ENCODE measurements around the gene TCAP.

TCAP gene

DNA sequence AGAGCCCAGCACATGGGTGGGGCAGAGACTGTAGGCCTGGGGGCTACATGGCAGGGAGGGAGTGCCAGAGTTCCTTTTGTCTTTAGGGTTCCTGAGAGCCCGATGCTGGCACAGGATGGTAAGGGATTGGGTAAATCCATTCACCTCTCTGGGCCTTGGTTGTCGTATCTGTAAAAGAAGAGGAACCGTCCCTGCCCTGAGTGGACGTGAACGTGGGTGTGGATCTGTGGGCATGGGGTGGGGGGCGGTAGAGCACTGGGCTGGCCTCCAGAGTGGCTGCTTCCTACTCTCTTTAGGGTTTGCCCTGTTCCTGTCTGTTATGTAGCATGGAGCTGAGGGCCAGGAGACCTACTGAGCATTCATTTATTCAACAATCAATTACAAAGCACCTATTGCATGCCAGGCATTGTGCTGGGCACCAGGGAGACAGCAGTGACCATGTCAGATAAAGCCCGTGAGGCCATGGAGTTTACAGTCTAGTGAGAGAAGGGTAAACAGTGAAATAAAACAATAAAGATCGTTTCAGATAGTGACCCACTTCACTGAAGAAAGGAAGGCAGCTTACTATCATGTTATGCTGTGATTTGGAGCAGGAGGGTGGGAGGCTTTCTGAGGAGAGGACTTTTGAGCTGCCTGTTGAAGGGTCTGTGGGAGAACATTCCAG, 13.1 kb upstream of the TCAP start:
- WGBS (ENCODE audit: insufficient coverage, insufficient read length) = no CpG with 5 or more reads among the region's 8 CpGs
- no peaks in the 10 kb centered on the region for H3K9me3 ChIP-seq (ENCODE audit: control insufficient read depth, insufficient read depth, low read length)
- no peak overlapping the region for H3K27ac ChIP-seq (ENCODE audit: low read length)

DNA sequence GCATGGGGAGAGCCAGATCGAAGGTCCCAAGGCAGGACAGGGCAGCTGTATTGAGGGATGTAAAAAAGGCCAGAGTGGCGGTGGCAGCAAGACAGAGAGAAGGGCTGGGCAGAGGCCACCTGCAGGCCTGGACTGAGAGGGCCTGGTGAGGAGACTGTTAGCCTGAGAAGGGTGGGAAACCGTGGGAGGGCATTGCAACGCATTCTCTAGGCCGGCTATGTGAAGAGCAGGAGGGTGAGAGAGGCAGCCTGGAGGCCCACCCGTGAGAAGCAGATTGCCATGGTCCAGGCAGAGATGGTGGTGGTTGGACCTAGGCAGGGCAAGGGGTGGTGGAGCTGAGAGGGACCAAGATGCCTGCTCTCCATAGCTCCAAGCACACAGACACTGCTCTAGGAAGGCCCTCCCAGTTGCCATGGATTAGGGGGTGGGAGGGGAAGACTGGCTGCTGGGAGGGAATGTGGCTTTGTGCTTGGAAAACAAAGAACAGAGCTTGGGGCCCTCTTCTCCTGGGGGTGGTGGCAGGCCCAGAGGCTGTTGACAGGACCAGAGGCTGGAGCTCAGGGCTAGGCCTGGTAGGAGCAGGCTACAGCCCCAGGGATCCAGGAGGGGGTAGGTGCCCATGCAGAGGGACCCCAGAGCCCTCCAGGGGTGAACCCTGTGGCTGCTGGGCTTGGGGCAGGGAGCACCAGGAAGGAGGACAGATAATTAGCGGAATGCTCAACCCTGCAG, 12.4 kb upstream of the TCAP start:
- DNase-seq (ENCODE audit: low read depth, low spot score) = no peak
- no CpG with 5 or more reads among the region's 7 CpGs for WGBS (ENCODE audit: insufficient coverage, insufficient read length)
- no peak overlapping the region for H3K4me3 ChIP-seq (ENCODE audit: low read length)
- H3K27me3 ChIP-seq (ENCODE audit: control insufficient read depth, insufficient read depth, low read length) = no peaks in the 10 kb centered on the region
- H3K9me3 ChIP-seq (ENCODE audit: control insufficient read depth, insufficient read depth, low read length) = no peaks in the 10 kb centered on the region
- 0 out of 2 replicates have a peak, but pooled peaks cover 2% of the 10 kb centered on the region for H3K36me3 ChIP-seq (ENCODE audit: control insufficient read depth, insufficient read depth, low read length)
- peaks cover 17% of the 10 kb centered on the region for H3K4me1 ChIP-seq (ENCODE audit: control insufficient read depth, insufficient read depth, low read length)
- no peak overlapping the region for H3K27ac ChIP-seq (ENCODE audit: low read length)

More for the DNA sequence above, 13.1 kb upstream of the TCAP start:
- DNase-seq (ENCODE audit: low read depth, low spot score) = no peak
- H3K4me3 ChIP-seq (ENCODE audit: low read length) = no peak overlapping the region
- H3K4me1 ChIP-seq (ENCODE audit: control insufficient read depth, insufficient read depth, low read length) = peaks cover 14% of the 10 kb centered on the region
- H3K36me3 ChIP-seq (ENCODE audit: control insufficient read depth, insufficient read depth, low read length) = no peaks in the 10 kb centered on the region
- no peaks in the 10 kb centered on the region for H3K27me3 ChIP-seq (ENCODE audit: control insufficient read depth, insufficient read depth, low read length)

DNA sequence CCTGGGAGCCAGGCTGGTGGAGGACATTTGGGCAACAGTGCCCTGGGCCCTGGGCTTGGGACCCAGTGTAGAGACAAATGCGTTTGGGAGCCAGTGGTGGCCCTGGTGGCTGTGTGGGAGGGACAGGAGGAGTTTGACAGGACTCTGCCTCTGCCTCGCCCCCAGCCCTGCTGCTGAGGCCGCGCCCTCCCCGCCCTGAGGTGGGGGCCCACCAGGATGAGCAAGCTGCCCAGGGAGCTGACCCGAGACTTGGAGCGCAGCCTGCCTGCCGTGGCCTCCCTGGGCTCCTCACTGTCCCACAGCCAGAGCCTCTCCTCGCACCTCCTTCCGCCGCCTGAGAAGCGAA, 11.9 kb upstream of the TCAP start:
- H3K4me1 ChIP-seq (ENCODE audit: control insufficient read depth, insufficient read depth, low read length) = peaks cover 20% of the 10 kb centered on the region
- no peak for DNase-seq (ENCODE audit: low read depth, low spot score)
- H3K36me3 ChIP-seq (ENCODE audit: control insufficient read depth, insufficient read depth, low read length) = 0 out of 2 replicates have a peak, but pooled peaks cover 2% of the 10 kb centered on the region
- H3K9me3 ChIP-seq (ENCODE audit: control insufficient read depth, insufficient read depth, low read length) = no peaks in the 10 kb centered on the region
- WGBS (ENCODE audit: insufficient coverage, insufficient read length) = no CpG with 5 or more reads among the region's 12 CpGs
- no peak overlapping the region for H3K27ac ChIP-seq (ENCODE audit: low read length)
- no peaks in the 10 kb centered on the region for H3K27me3 ChIP-seq (ENCODE audit: control insufficient read depth, insufficient read depth, low read length)
- no peak overlapping the region for H3K4me3 ChIP-seq (ENCODE audit: low read length)

DNA sequence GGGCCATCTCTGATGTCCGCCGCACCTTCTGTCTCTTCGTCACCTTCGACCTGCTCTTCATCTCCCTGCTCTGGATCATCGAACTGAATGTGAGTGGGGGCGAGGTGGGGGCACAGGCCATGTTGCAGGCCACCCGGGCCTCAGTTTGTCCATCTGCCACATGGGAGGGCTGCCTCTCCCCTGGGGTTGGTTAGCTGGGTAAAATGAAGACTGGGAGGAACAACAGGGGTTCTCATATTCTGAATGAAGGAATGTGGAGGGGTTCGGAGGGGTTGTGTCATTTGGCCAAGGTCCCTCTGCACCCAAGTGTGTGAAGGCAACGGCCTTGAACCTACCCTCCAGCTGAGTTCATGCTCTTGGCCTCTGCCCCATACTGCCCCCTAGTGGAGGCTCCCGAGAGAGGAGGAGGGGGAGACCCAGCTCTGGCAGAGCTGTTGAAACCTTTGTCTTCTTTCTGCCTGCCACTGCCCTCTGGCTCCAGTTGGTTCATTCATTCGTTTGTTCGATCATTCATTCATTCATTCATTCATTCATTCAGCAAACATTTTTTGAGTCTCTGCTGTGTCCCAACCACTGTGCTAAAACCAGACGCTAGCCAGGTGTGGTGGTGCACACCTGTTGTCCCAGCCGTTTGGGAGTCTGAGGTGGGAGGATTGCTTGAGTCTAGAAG, 11.4 kb upstream of the TCAP start:
- Histone ChIP-seq H3K9me3 (ENCODE audit: control insufficient read depth, insufficient read depth, low read length) (no peaks in the 10 kb centered on the region), H3K27ac (ENCODE audit: low read length) (no peak overlapping the region), H3K4me1 (ENCODE audit: control insufficient read depth, insufficient read depth, low read length) (peaks cover 20% of the 10 kb centered on the region), H3K4me3 (ENCODE audit: low read length) (no peak overlapping the region), H3K36me3 (ENCODE audit: control insufficient read depth, insufficient read depth, low read length) (0 out of 2 replicates have a peak, but pooled peaks cover 2% of the 10 kb centered on the region), H3K27me3 (ENCODE audit: control insufficient read depth, insufficient read depth, low read length) (no peaks in the 10 kb centered on the region)
- no peak for DNase-seq (ENCODE audit: low read depth, low spot score)
- no CpG with 5 or more reads among the region's 14 CpGs for WGBS (ENCODE audit: insufficient coverage, insufficient read length)

DNA sequence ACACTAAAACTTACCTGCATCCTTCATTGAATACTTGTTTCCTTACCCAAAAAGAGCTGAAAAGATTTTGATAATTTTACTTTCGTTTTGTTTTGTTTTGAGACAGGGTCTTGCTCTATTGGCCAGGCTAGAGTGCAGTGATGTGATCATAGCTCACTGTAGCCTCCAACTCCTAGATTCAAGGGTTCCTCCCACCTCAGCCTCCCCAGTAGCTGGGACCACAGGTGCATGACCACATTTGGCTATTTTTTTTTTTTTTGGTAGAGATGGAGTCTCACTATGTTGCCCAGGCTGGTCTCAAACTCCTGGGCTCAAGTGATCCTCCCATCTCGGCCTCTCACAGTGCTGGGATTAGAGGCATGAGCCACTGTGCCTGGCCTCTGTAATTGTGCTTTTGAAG, 10.0 kb upstream of the TCAP start:
- Histone ChIP-seq H3K9me3 (ENCODE audit: control insufficient read depth, insufficient read depth, low read length) (no peaks in the 10 kb centered on the region), H3K27ac (ENCODE audit: low read length) (no peak overlapping the region), H3K36me3 (ENCODE audit: control insufficient read depth, insufficient read depth, low read length) (peaks cover 5% of the 10 kb centered on the region; the same call in 1 of the 2 replicates), H3K4me3 (ENCODE audit: low read length) (no peak overlapping the region), H3K4me1 (ENCODE audit: control insufficient read depth, insufficient read depth, low read length) (peaks cover 20% of the 10 kb centered on the region), H3K27me3 (ENCODE audit: control insufficient read depth, insufficient read depth, low read length) (no peaks in the 10 kb centered on the region)
- WGBS (ENCODE audit: insufficient coverage, insufficient read length) = no CpG with 5 or more reads among the region's 2 CpGs
- no peak for DNase-seq (ENCODE audit: low read depth, low spot score)

- H3K4me1 ChIP-seq (ENCODE audit: control insufficient read depth, insufficient read depth, low read length) = peaks cover 14% of the 10 kb centered on the region
- peaks cover 14% of the 10 kb centered on the region; the same call in 1 of the 2 replicates for H3K36me3 ChIP-seq (ENCODE audit: control insufficient read depth, insufficient read depth, low read length)
- H3K27ac ChIP-seq (ENCODE audit: low read length) = no peak overlapping the region
- no peak for DNase-seq (ENCODE audit: low read depth, low spot score)
- no peaks in the 10 kb centered on the region for H3K27me3 ChIP-seq (ENCODE audit: control insufficient read depth, insufficient read depth, low read length)
- H3K4me3 ChIP-seq (ENCODE audit: low read length) = no peak overlapping the region
- no peaks in the 10 kb centered on the region for H3K9me3 ChIP-seq (ENCODE audit: control insufficient read depth, insufficient read depth, low read length)
- no CpG with 5 or more reads among the region's 11 CpGs for WGBS (ENCODE audit: insufficient coverage, insufficient read length)
Measured at GRCh38 chr17:39658346-39658745, 6.8 kb upstream of the TCAP start.

DNA sequence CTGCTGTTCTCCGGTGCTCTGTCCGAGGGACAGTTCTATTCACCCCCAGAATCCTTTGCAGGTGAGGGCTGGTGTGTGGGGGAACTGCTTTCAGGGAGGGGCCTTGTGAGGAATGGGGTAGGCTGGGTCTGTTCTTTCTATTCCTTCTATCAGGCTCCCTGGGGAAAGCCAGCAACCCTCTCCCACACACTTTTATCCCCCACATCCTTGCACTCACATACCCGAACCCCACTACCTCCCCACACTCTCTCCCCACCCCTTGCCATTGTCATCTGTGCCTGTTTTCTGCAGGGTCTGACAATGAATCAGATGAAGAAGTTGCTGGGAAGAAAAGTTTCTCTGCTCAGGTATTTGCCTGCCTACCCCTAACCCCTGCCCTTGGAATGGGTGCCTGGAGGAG, 6.4 kb upstream of the TCAP start:
- DNase-seq (ENCODE audit: low read depth, low spot score) = no peak

GRCh38 chr17:39659279-39660010, 5.7 kb upstream of the TCAP start:
- peaks cover 14% of the 10 kb centered on the region; the same call in 1 of the 2 replicates for H3K36me3 ChIP-seq (ENCODE audit: control insufficient read depth, insufficient read depth, low read length)
- no peak overlapping the region for H3K27ac ChIP-seq (ENCODE audit: low read length)

More for the DNA sequence above, 6.4 kb upstream of the TCAP start:
- Histone ChIP-seq H3K27ac (ENCODE audit: low read length) (no peak overlapping the region), H3K4me1 (ENCODE audit: control insufficient read depth, insufficient read depth, low read length) (peaks cover 13% of the 10 kb centered on the region), H3K4me3 (ENCODE audit: low read length) (no peak overlapping the region), H3K36me3 (ENCODE audit: control insufficient read depth, insufficient read depth, low read length) (peaks cover 14% of the 10 kb centered on the region; the same call in 1 of the 2 replicates), H3K27me3 (ENCODE audit: control insufficient read depth, insufficient read depth, low read length) (no peaks in the 10 kb centered on the region), H3K9me3 (ENCODE audit: control insufficient read depth, insufficient read depth, low read length) (no peaks in the 10 kb centered on the region)
- WGBS (ENCODE audit: insufficient coverage, insufficient read length) = 100% methylated on average over 1 of the region's 3 CpGs

GRCh38 chr17:39660011-39660360, 5.2 kb upstream of the TCAP start:
- WGBS (ENCODE audit: insufficient coverage, insufficient read length) = no CpG with 5 or more reads among the region's 5 CpGs
- Histone ChIP-seq H3K36me3 (ENCODE audit: control insufficient read depth, insufficient read depth, low read length) (peaks cover 14% of the 10 kb centered on the region; the same call in 1 of the 2 replicates), H3K4me1 (ENCODE audit: control insufficient read depth, insufficient read depth, low read length) (peaks cover 22% of the 10 kb centered on the region), H3K27me3 (ENCODE audit: control insufficient read depth, insufficient read depth, low read length) (no peaks in the 10 kb centered on the region), H3K9me3 (ENCODE audit: control insufficient read depth, insufficient read depth, low read length) (no peaks in the 10 kb centered on the region), H3K4me3 (ENCODE audit: low read length) (no peak overlapping the region), H3K27ac (ENCODE audit: low read length) (no peak overlapping the region)
- no peak for DNase-seq (ENCODE audit: low read depth, low spot score)

More at GRCh38 chr17:39659279-39660010, 5.7 kb upstream of the TCAP start:
- no peak for DNase-seq (ENCODE audit: low read depth, low spot score)
- no peaks in the 10 kb centered on the region for H3K27me3 ChIP-seq (ENCODE audit: control insufficient read depth, insufficient read depth, low read length)
- peaks cover 19% of the 10 kb centered on the region for H3K4me1 ChIP-seq (ENCODE audit: control insufficient read depth, insufficient read depth, low read length)
- H3K4me3 ChIP-seq (ENCODE audit: low read length) = no peak overlapping the region
- H3K9me3 ChIP-seq (ENCODE audit: control insufficient read depth, insufficient read depth, low read length) = no peaks in the 10 kb centered on the region
- WGBS (ENCODE audit: insufficient coverage, insufficient read length) = no CpG with 5 or more reads among the region's 15 CpGs

All from iPS DF 6.9 (cell line).